ENCODE data around the gene RAB17.

RAB17 gene

GRCh38 chr2:237558961-237559641 lies 31.4 kb downstream of the RAB17 start:
- no peak for DNase-seq (ENCODE audit: low read depth in 2 of 2)

- no peak for DNase-seq (ENCODE audit: low read depth in 2 of 2)
Measured at GRCh38 chr2:237557633-237558015, 32.9 kb downstream of the RAB17 start.

- DNase-seq (ENCODE audit: low read depth in 2 of 2): no peak
Measured at GRCh38 chr2:237556773-237557632, 33.5 kb downstream of the RAB17 start.

DNA sequence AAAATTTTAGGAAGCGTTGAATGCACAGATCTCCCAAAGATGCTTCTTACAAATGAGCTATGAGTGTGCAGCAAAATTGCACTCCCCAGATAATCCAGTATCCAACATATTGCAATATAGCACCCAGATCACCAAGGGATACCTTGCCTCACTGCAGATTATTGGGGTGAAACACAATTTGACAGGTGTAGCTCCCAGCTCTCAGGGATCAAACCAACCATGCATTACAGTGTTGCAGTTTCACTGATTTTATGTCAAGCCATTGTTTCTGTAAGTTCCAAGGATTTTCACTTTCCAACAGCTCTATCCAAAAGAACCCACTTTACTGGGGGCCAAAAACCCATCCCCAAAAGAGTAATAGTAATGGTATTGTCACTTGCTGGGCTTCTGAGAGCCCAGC lies 35.0 kb downstream of the RAB17 start:
- no peak for DNase-seq (ENCODE audit: low read depth in 2 of 2)

- DNase-seq (ENCODE audit: low read depth in 2 of 2): no peak
Measured at GRCh38 chr2:237553948-237554347, 36.6 kb downstream of the RAB17 start.

DNA sequence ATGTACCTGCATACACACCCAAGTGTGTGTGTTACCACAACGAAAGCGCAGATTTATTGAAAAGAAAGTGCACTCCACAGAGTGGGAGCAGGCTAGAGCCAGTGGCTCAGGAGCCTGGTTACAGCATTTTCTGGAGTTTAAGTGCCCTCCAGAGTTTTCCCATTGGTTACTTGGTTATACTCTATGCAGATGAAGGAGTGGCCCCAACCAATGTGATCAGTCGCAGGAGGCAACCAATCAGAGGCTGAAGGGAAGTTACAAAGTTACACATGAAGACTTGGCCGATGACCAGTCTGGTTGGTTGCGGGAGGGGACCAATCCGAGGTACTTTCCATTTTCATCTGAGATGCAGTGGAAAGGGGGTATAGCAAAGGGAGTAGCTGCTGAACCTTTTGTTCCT lies 37.6 kb downstream of the RAB17 start:
- DNase-seq (ENCODE audit: low read depth in 2 of 2): no peak

GRCh38 chr2:237551071-237551574 lies 39.4 kb downstream of the RAB17 start:
- no peak for DNase-seq (ENCODE audit: low read depth in 2 of 2)

DNA sequence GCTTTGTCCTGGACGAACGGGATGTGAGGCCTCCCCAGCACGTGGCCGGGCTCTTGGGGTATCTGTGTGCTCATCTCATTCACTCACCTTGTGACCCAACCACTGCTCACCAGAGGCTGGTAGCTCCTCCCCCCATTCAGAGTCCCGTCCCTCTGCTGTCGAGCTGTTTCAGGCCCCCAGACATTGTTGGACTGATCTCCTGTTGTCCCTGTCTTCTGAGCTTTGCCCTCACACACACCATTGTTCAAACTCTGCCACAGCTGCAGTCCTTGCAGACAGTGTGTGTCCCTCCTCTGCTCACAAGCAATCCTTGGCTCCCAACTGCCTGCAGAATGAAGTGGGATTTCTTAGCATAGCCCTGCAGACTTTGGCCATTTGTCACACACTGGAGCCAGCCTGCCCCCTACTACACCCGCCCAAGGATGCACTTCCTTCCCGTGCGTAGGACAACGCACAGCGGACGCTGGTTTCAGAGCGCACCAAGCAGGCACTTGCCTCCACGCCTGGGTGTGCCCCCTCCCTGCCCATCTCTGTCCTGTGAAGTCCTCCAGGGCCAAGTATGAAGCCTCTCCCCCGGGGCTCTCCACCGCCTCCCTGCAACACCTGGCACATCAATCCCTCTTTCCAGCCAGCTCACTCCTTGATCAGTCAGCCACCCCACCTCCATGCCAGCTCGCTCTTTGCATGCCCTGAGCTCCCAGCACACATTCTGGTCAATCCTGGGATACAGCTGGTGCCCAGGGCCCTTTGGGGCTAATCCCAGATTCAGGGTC lies 40.7 kb downstream of the RAB17 start:
- DNase-seq (ENCODE audit: low read depth in 2 of 2): no peak

- DNase-seq (ENCODE audit: low read depth in 2 of 2): no peak
Measured at GRCh38 chr2:237549216-237549615, 41.3 kb downstream of the RAB17 start.

GRCh38 chr2:237547841-237548416 lies 42.6 kb downstream of the RAB17 start:
- DNase-seq (ENCODE audit: low read depth in 2 of 2): no peak

DNA sequence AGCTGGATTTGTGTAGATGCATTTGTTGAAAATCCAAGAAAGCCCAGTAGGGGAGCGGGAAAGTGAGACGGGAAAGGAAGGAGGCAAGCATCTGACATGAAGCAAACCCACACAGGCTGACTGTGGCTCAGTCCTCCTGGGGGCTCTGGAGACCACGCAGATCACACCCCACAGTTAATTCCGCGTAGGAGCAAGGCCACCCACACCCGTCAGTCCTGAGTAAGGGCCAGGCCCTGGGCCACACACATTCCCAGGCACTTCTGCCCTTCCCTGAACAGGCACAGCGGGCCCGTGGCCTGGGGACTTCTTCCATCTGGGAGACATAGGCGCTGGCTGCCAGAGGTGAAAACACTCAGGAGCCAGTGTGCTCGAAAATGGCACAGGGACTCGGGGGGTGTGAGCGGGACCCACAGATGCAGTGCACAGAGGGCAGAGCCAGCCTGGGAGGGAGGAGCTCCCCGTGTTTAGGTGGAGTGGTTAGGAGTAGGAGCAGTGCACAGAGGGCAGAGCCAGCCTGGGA lies 43.6 kb downstream of the RAB17 start:
- DNase-seq (ENCODE audit: low read depth in 2 of 2): no peak

DNA sequence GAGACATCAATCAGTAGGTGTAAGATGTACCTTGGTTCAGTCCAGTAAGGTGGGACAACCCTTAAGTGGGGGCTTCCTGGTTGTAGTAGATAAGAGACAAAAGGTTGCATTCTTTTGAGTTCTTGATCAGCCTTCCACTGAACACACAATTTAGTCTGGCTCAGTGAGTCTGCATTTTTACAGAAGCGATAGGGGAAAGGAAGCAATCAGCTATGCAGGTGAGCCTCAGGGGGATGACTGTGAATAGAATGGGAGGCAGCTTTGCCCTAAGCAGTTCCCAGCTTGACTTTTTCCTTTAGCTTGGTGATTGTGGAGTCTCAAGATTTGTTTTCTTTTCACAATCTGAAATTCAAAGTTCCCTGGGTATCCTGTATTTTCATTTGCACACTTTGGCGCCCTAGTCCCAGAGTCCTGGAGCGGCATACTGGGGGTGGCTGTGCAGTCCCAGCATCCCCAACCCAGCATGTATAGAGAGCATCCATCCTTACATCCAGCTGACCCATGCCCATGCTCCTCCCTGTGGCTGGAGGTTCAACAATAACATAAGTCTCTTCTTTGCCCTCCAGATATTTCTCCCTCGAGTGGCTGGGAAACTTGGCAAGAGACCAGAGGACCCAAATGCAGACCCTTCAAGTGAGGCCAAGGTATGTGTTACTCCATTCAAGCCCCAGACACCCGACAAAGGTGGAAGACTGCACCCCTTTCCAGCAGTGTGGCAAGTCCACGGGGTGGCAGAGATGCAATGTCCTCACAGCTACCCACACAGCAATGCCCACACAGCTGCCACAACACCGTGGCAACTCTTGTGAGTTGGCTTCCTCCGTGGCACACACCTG lies 44.3 kb downstream of the RAB17 start:
- no peak for DNase-seq (ENCODE audit: low read depth in 2 of 2)

- no peak for DNase-seq (ENCODE audit: low read depth in 2 of 2)
Measured at GRCh38 chr2:237542001-237542704, 48.4 kb downstream of the RAB17 start.

DNA sequence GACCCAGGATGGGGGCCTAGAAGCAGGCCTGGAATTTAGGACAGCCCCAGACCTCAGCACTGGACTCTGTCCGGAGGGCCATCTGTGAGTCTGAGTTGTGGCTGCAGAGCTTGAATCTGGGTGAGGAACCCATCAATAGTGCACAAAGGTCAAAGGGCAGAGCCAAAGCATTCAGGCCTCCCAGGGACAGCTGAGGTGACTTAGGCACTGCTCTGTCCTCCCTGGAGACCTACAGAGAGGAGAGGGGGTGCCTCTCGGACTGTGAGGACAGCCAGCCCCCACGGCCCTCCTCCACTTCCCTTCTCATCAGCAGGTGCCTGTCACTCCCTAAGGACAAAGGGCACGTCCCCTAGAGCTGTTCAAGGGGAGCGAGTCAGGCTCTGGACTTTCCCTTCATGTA lies 49.3 kb downstream of the RAB17 start:
- DNase-seq (ENCODE audit: low read depth in 2 of 2): no peak

DNA sequence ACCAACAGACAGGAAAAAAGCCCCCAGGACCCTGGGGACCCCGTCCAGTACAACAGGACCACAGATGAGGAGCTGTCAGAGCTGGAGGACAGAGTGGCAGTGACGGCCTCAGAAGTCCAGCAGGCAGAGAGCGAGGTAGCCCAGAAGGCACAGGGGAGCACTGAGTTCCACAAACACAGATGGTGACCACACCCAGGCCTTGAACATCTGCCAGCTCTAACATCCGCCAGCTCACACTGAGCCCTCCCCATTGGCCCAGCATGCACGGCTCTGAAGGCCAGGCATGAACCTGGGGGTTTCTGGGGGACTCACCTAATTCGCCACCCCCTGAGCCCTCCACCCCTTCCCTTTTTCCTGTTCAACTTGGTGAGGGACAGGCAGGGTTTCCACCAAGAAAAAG lies 49.7 kb downstream of the RAB17 start:
- no peak for DNase-seq (ENCODE audit: low read depth in 2 of 2)

DNA sequence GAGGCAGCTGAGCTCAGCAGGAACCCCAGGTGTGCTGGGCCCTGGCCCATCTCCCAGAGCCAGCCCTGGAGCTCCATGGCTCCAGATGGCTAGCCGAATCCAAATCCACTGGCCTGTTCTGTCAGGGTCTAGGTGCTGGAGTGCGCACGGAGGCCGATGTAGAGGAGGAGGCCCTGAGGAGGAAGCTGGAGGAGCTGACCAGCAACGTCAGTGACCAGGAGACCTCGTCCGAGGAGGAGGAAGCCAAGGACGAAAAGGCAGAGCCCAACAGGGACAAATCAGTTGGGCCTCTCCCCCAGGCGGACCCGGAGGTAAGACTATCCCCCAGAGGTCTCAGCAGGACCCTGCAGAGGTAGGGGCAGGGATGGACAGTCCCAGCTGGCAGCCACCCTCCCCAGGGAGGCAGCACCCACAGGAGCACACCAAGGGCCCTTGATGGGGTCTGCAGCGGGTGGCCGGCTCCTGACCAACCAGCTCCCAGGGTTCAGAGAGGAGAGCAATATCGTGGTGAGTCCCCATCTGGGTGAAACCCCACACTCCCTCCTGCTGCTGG lies 50.2 kb downstream of the RAB17 start:
- no peak for DNase-seq (ENCODE audit: low read depth in 2 of 2)

GRCh38 chr2:237539681-237540080 lies 50.9 kb downstream of the RAB17 start:
- DNase-seq (ENCODE audit: low read depth in 2 of 2): no peak

- no peak for DNase-seq (ENCODE audit: low read depth in 2 of 2)
Measured at GRCh38 chr2:237538901-237539300, 51.6 kb downstream of the RAB17 start.

DNA sequence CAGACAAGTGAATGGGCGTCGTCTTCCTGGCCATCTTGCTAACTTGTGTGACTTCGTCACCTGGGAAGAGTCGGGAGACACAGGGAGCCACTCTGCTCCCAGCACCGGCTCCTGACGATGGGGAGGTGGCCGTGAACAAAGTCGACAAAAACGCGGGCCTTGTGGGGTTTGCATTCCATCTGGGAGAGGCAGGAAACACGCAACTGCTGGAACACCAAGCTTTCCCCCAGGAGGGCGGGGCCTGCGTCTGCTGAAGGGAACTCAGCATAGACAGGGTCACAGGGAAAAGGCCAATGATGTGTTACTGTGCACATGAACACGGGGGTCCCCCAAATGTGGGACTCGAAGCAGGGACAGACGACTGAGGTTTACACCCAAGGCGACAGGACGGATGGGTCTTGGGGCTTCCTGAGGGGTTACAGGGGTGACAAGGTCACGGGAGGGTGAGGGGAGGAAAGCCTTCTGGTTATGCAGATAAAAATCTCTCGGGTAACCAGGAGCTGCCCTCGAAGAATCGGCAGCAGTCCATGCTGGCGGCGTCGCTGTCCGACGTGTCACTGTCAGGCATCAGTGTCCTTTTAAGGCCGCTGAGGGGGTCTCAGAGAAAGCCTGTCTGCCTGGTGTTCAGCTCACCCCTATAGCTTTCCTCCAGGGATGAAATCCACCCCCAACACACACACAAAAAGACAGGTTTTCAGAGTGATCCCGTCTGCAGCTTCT lies 52.4 kb downstream of the RAB17 start:
- no peak for DNase-seq (ENCODE audit: low read depth in 2 of 2)
